ENCODE results near the gene CTNNBL1.

GRCh38 chr20:37734228-37734985 lies 40.6 kb downstream of the CTNNBL1 start:
- no peak for TF ChIP-seq POLR2A (IDR thresholded peaks at IDR 0.05)
- TF ChIP-seq, protein P1, sequence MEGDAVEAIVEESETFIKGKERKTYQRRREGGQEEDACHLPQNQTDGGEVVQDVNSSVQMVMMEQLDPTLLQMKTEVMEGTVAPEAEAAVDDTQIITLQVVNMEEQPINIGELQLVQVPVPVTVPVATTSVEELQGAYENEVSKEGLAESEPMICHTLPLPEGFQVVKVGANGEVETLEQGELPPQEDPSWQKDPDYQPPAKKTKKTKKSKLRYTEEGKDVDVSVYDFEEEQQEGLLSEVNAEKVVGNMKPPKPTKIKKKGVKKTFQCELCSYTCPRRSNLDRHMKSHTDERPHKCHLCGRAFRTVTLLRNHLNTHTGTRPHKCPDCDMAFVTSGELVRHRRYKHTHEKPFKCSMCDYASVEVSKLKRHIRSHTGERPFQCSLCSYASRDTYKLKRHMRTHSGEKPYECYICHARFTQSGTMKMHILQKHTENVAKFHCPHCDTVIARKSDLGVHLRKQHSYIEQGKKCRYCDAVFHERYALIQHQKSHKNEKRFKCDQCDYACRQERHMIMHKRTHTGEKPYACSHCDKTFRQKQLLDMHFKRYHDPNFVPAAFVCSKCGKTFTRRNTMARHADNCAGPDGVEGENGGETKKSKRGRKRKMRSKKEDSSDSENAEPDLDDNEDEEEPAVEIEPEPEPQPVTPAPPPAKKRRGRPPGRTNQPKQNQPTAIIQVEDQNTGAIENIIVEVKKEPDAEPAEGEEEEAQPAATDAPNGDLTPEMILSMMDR (IDR thresholded peaks at IDR 0.05) = no peak

Data from testis (tissue), 2 donors.